HCEC 1CT (cell line): ENCODE results near the gene TMEM221.

Experiments
- DNase-seq: peaks from one replicate; pipeline ENCODE4 v3.0.0-alpha.2; 2017

TMEM221 gene

DNA sequence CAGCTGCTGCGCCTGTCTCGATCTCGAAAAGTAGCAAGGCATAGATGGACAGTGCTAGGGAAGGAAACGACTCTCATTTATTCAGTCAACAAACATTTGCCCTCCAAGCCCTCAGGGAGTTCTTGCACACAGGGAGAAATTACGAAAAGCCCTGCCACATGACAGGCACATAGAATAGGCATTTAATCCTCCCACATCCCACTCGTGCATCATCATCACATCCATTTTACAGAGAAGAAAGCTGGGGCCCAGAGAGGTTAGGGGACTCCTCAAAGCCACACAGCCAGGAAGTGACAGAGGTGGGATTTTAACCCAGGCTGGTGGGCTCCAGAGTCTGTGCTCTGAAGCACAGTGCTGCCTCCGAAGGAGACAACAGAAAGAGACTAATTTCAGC is 11.6 kb downstream of the TMEM221 start:
- no peak for DNase-seq

DNA sequence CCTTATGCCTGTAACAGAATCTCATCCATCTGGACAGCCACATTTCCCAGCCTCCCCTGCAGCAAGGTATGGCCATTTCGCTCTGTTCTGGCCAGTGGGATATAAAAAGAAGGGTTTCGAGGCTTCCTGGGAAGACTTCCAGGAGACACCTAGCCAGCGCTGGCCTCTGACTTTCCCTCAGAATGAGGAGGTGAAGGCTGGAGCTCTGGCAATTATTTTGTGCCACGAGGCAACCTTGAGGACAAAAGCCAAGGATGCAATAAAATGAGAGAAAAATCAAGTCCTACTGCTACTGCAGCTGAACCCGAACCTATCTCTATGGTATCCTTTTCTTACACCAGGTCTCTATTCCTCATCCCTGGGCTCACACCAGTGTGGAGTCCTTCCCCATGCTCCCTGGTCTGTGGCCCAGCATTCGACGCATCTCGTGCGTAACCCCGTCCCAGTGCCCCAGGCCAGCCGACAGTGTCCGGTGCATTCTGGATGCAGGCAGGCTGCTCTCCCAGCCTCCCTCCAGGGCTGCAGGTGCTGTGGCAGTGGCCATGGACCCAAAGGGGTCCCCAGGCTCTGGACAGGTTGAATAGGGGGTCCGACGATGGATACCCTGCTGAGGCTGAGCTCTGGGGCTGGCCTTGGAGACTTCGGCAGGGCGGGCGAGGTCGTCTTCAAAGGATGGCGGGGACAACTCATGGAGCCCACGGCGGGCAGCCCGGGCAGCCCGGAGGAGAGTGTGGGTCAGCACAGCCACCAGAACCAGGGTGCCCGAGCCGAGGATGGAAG is 12.2 kb downstream of the TMEM221 start:
- no peak for DNase-seq

- no peak for DNase-seq
Measured at GRCh38 chr19:17435218-17435617, 13.2 kb downstream of the TMEM221 start.

- DNase-seq = no peak
Measured at GRCh38 chr19:17431417-17431816, 17.1 kb downstream of the TMEM221 start.

GRCh38 chr19:17429641-17430113 is 18.8 kb downstream of the TMEM221 start:
- no peak for DNase-seq

DNA sequence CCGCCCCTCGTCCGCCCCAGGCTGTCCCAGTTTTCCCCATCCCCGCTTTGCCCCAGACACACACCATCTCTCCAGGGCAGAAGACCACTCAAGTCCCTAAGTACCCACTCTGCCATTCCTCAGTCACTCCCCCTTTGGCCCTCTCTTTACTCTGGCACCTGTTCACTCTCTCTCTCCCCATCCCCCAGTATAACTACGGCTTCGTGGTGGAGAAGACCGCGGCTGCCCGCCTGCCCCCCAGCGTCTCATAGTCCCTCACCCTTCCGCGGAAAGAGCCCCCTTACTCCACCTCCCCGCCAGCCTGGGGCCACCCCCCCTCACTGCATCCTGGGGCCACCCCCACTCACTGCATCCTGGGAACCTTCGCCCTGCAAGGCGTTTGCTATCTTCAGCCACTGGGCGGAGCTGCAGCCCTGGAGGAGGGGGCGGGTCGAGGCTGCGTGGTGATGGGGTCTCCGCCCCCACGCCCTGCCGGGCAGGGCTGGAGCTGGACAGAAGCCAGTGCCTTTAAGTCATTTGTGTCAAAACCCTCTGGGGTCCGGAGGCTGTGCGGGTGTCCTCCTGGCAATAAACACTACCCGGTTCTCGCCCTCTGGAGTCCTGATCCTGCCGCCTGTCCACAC is 23.6 kb downstream of the TMEM221 start:
- peak; percentile 24 for DNase-seq

- DNase-seq = no peak
Measured at GRCh38 chr19:17423429-17424208, 24.8 kb downstream of the TMEM221 start.

GRCh38 chr19:17421942-17422341 is 26.5 kb downstream of the TMEM221 start:
- no peak for DNase-seq

- DNase-seq = no peak
Measured at GRCh38 chr19:17420475-17420924, 28.0 kb downstream of the TMEM221 start.

DNA sequence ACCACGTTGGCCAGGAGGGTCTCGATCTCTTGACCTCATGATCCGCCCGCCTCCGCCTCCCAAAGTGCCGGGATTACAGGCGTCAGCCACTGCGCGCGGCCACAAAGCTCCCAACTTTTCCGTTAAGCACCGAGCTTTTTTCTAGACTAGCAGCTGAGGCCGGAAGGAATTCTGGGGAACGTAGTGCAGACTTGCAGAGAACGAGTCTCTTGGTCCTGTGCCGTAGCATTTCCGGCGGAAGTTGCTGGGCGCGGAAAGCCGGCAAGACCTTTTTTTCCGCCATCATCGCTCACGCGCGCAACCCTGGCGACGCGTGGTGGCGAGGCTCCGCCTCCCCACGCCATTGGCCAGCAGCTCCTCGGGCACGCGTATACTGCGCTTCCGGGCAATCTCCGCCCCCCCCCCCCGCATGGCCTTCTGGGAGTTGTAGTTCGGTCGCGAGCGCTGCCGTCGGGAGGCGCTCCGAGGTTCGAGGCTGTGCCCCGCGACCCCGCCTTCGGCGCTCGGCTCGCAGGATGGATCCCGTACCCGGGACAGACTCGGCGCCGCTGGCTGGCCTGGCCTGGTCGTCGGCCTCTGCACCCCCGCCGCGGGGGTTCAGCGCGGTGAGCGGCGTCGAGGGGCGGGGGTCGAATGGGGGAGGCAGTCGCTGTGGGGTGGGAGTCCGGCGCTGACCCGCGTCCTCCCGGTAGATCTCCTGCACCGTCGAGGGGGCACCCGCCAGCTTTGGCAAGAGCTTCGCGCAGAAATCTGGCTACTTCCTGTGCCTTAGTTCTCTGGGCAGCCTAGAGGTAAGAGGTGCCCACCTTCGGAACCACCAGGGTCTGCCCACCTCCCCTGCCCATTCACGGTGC is 28.6 kb downstream of the TMEM221 start, which contains the start of gene MVB12A:
TSS of gene MVB12A (plus strand) at position 427 of the 854 bp plus-strand sequence. CDS start at position 516, 89 bp downstream.
- DNase-seq = peak; percentile 99

DNA sequence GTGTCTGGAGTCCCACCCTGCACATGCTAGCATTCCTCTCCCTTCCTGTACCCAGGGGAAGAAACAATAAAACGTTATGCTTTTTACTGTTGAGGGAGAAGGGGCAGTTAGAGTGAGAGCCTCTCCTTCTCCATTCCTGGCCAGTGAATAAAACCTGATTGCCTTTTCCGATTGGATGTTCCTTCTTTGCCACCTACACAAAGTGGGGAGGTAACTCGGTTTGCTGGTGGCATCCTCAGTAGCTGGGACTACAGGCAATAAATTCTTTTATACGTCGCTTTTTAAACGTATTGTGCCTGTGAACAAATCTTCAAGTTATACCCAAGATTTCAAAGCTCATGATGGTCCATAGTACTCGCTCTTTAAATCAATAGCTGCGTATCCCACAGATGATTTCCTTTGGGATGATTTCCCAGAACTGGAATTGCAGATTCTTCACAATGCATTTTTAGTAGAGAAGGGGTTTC is 29.3 kb downstream of the TMEM221 start:
- no peak for DNase-seq

- DNase-seq = no peak
Measured at GRCh38 chr19:17418710-17419109, 29.8 kb downstream of the TMEM221 start.

- DNase-seq = no peak
Measured at GRCh38 chr19:17415121-17415520, 33.3 kb downstream of the TMEM221 start.

- no peak for DNase-seq
Measured at GRCh38 chr19:17414097-17414496, 34.4 kb downstream of the TMEM221 start.

DNA sequence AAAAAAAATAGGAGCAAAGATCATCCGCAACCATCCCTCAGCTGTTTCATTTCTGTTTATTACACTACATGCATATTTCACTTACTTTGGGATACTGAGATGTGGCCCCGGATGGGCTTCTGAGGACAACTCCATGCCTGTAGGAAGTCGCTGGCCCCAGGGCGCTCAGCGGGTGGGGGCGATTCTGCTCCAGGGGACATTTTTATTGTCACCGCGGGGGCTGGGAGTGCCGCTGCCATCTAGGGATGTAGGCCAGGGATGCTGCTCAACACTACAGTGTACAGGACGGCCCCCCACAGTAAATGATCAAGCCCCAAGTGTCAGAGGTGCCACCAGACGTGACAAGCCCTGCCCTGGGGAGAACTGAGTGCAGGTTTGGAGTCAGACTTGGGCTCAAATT is 36.7 kb downstream of the TMEM221 start:
- no peak for DNase-seq

- no peak for DNase-seq
Measured at GRCh38 chr19:17409990-17410389, 38.5 kb downstream of the TMEM221 start.

DNA sequence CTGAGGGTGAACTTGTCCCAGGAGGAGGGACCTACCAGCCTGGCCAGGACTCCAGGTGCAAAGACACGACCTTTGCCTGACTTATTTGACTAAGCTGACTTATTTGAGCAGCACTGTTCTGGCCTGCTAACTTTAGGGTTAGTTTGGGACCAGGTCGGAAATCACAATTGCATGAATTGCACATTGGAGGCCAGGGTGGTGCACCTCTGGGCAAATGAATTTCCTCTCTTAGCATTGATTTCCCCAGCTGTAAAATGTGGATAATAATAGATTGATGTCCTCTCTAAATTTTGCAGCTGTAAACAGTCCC is 41.6 kb downstream of the TMEM221 start:
- DNase-seq = no peak

DNA sequence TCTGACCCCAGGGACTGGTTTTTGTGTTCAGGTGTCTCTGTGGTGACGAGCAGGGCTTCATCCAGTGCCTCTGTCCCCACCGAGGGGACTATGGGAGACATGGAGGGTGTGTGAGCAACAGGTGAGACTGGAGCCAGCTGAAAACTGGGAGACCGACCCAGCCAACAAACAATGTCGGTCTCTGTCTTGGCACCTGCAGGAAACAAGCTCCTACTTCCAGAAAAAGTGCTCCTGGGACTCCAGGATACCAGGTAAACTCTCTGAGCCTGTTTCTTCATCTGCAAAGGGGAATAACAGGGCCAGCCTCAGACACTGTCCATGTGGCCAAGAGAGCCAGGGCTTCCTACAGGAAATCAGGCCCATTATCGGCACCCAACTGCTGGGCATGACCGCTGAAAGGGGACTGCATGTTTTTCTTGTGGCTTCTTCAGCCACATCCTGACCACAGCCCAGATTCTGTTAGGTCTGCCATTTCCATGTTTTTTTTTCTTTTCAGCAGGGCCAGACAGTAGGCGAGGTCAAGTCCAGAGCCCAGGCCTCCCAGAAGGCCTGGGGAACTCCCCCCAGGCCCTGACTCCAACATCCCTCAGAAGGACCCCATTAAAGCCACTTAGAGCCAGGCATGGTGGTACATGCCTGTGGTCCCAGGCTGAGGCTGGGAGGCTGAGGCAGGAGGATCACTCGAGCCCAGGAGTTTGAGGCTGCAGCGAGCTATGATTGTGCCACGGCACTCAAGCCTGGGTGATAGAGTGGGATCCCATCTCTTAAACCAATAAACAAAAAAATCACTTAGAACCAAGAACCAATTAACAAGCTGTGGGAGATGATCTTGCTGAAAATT is 42.2 kb downstream of the TMEM221 start:
- no peak for DNase-seq

DNA sequence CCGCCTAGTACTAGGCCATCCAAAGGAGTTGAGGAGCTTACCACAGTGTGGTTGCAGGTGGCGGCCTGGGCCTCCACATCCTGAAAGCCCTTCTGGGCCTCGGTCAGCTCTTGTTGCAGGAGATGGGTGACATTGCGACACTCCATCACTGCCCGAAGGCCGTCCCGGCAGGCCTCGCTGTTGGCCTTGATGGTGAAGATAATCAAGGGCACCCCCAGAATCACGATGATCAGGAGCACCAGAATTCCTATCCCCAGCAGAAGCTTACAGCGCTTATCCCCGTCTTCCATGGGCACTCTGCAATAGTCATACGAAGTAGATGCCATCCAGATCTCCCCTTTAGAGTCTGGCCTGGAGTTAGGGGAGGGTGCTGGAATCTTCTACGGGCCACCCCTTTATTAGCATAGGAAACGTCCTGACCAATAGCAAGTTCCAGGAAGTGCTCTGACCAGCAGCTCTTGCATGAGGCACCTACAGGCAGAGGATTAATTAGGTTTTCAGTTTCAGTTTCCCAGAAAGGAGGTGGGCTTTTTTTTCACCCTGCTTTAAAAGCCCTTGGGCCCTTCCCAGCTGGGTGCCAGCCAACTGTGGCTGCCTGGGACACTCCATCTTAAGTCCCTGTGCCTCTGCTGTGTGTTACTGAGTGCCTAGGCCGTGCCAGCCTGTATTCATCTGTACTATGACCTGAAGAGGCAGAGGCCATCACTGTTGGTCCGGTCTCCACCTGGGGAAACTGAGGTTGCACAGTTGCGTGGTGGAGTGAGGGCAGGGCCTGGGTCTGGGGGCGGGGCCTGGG is 43.0 kb downstream of the TMEM221 start, which contains the start of gene BST2:
TSS of gene BST2 (minus strand) at position 381 of the 796 bp plus-strand sequence. CDS start at position 326, 55 bp downstream.
- DNase-seq = peak; percentile 31

DNA sequence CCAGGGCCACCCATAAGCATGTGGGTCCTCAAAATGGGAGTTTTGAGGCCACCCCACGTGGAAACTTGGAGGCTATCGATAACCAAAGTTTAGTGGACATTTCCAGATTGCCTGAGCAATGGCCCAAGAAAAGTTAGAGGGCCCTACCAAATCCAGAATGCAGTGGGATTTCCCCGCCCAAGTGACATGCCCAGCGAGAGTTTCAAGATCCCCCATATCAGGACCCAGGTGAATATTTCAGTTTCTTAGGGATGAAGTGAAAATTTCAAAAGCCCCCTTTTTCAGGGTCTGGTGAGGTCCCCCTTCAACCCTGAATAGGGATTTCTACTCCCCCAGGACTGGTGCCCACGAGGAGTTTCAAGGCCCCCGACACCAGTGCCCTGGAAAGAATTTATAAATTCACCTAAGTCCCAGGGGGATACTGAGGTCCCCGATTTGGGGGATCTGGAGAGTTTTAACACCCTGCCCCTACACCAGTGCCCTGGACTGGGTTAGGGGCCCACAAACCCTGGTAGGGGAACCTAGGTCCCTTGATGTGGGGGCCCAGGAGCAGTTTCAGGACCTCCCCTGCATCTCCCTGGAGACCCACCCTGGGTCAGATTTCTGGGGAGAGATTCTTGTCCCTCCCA is 43.7 kb downstream of the TMEM221 start:
- no peak for DNase-seq
